Body of pancreas (tissue), 4 donors: ENCODE measurements around the gene ELP1. TPM values are rescaled to one million over a fixed set of nuclear protein-coding genes. Genes with fewer than 3 reads are reported as not detected.
"Not testable (repeated sequence)": the region's sequence is repeated elsewhere in the genome, so short reads cannot be mapped to it uniquely, and the experiment has no call there.

Experiments
- ATAC-seq: fragments of 150-250 bp; one replicate; pipeline ENCODE4 v1.9.1; 2016
- DNase-seq, 4 donors: peaks; one replicate each; pipeline ENCODE4 v3.0.0-alpha.2; 2019
- H3K27ac ChIP-seq, 4 donors: fragments of 200-600 bp; sonication (generic); 1 replicate in 3 of 4; 2 replicates in 1 of 4; pipeline versions ENCODE4 v1.5.1 to v1.6.1; 2016 to 2019; ENCODE audit warnings: mild to moderate bottlenecking in 1 of 4, mixed read lengths in 1 of 4, moderate library complexity in 1 of 4
- H3K27me3 ChIP-seq, 2 donors: fragments of 200-600 bp; sonication (generic); one replicate each; pipeline ENCODE4 v1.6.0; 2016; ENCODE audit warnings: mild to moderate bottlenecking in 1 of 2
- H3K36me3 ChIP-seq, 2 donors: fragments of 200-600 bp; sonication (generic); replicated peaks in 1 of 2; 2 replicates each; pipeline ENCODE4 v1.5.1; 2016; ENCODE audit warnings: low read depth in 2 of 2; ENCODE audit not compliant: insufficient read depth in 1 of 2
- H3K4me1 ChIP-seq: fragments of 200-600 bp; sonication (generic); one replicate; pipeline ENCODE4 v1.6.0; 2016
- H3K4me3 ChIP-seq, 2 donors: fragments of 200-600 bp; sonication (generic); 1 replicate in 1 of 2; 2 replicates in 1 of 2; pipeline ENCODE4 v1.5.1; 2016 to 2019
- H3K9me3 ChIP-seq, 3 donors: fragments of 200-600 bp; sonication (generic); 1 replicate in 2 of 3; 2 replicates in 1 of 3; pipeline ENCODE4 v1.5.1; 2016
- POLR2A ChIP-seq, 3 donors: fragments of 450-650 bp; IDR thresholded peaks; one replicate each; pipeline ENCODE4 v1.6.1; 2016; ENCODE audit warnings: antibody characterized with exemption in 3 of 3, mild to moderate bottlenecking in 2 of 3
- WGBS, 2 donors: methylation state at CpG; one replicate each; pipeline ENCODE4 v1.1.5; 2017; 5-methylcytosine and 5-hydroxymethylcytosine counted together
- intact Hi-C: fragments of 100-400 bp; cut with DNase I; formaldehyde crosslinking; loops from one replicate; pipeline ENCODE4 v1.15.1; 2023
- total RNA-seq, 2 donors: library from RNA; depleted of rRNA; stranded (reverse); fragments of >200 nt; gene quantifications; one replicate each; pipeline ENCODE4 v1.1.0, GENCODE V29; 2016
- TF ChIP-seq, protein P1 (sequence below), 7 experiments: fragments of 450-650 bp in 4 of 7; fragments of 200-600 bp in 3 of 7; sonication (generic) in 3 of 7; IDR thresholded peaks; one replicate each; pipeline ENCODE4 v1.5.1; 2016 to 2019; ENCODE audit warnings: antibody characterized with exemption in 7 of 7

ELP1 gene
- total RNA-seq, 2 donors from 2014 or later, result 14.5 to 18.2 TPM

DNA sequence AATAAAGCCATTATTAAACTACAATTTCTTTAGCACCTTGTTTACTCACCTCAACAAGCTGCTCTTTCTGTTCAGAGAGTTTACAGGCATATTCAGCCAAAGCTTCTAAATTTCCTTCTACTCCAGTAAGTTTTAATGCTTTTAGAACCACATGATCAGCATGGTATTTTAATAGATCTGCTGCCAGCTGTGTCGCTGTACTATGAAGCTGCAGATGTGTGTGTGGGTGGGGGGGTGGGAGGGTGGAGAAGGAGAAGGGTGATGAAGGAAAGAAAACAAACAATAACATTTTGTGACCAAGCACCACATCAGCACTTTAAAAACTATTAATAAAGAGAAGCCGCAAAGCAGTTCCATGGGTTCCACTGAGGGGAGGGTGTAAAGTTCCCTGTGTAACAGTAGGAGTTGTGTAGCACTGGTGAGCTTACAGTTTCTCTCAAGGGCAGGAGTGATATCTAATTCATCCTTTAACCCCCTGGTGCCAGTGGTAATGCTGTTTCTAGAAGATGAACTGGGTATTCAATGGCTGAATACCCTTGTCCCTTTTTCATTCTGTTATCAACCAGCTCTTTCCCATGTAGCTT, 38.8 kb upstream of the ELP1 start:
- no peak for TF ChIP-seq POLR2A (IDR thresholded peaks at IDR 0.05)
- TF ChIP-seq, protein P1, sequence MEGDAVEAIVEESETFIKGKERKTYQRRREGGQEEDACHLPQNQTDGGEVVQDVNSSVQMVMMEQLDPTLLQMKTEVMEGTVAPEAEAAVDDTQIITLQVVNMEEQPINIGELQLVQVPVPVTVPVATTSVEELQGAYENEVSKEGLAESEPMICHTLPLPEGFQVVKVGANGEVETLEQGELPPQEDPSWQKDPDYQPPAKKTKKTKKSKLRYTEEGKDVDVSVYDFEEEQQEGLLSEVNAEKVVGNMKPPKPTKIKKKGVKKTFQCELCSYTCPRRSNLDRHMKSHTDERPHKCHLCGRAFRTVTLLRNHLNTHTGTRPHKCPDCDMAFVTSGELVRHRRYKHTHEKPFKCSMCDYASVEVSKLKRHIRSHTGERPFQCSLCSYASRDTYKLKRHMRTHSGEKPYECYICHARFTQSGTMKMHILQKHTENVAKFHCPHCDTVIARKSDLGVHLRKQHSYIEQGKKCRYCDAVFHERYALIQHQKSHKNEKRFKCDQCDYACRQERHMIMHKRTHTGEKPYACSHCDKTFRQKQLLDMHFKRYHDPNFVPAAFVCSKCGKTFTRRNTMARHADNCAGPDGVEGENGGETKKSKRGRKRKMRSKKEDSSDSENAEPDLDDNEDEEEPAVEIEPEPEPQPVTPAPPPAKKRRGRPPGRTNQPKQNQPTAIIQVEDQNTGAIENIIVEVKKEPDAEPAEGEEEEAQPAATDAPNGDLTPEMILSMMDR (IDR thresholded peaks at IDR 0.05), result no peak
- Histone ChIP-seq H3K4me3 (no peak overlapping the region), H3K36me3 (no peaks in the 10 kb centered on the region), H3K9me3 (no peaks in the 10 kb centered on the region), H3K27ac (no peak overlapping the region), H3K27me3 (no peaks in the 10 kb centered on the region), H3K4me1 (peaks cover 17% of the 10 kb centered on the region)
- DNase-seq, result no peak
- intact Hi-C loops, result no loop called here
- WGBS, 2 donors, result 58 to 63% methylated on average over 2 of the region's 2 CpGs
- no peak for ATAC-seq

GRCh38 chr9:108972186-108972585, 38.3 kb upstream of the ELP1 start:
- 54 to 63% methylated on average over 3 of the region's 3 CpGs for WGBS, 2 donors
- intact Hi-C loops, result no loop called here
- Histone ChIP-seq H3K4me3 (no peak overlapping the region), H3K9me3 (no peaks in the 10 kb centered on the region), H3K36me3 (no peaks in the 10 kb centered on the region), H3K27me3 (no peaks in the 10 kb centered on the region), H3K4me1 (peaks cover 17% of the 10 kb centered on the region), H3K27ac (no peak overlapping the region)
- ATAC-seq (no peak), DNase-seq (no peak)
- TF ChIP-seq, protein P1 (IDR thresholded peaks at IDR 0.05), result no peak
- no peak for TF ChIP-seq POLR2A (IDR thresholded peaks at IDR 0.05)

DNA sequence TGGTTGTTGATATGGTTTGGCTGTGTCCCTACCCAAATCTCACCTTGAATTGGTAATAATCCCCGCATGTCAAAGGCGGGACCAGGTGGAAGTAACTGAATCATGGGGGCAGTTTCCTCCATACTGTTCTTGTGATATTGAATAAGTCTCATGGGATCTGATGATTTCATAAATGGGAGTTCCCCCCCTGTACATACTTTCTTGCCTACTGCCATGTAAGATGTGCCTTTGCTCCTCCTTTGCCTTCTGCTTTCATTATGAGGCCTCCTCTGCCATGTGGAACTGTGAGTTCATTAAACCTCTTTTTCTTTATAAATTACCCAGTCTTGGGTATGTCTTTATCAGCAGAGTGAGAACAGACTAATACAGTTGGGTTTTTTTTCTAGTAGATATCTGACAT, 37.5 kb upstream of the ELP1 start:
- H3K36me3 ChIP-seq, ATAC-seq, H3K9me3 ChIP-seq, H3K4me3 ChIP-seq, H3K27me3 ChIP-seq, H3K27ac ChIP-seq, DNase-seq, intact Hi-C loops: not testable (repeated sequence)
- H3K4me1 ChIP-seq, result peaks cover 17% of the 10 kb centered on the region
- 95 to 100% methylated on average over 2 of the region's 2 CpGs for WGBS, 2 donors

DNA sequence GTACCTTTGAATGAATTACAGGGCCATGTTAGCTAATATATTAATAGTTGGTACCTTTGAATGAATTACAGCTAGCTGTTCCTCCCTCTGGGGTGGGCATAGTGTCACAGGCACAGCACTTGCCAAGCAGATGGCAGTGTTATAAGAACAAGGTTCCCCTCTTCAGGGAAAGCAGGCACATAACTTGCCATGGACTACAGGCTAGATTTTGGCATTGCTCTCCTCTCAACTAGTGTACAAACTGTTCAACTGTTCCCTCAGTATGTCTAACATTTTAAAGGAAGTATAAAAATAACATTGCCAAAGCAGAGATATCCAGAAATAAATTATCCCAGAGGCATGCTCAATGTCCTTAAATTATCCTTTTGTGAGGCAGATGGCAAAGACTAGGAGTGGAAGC, 34.0 kb upstream of the ELP1 start:
- H3K9me3 ChIP-seq, result no peaks in the 10 kb centered on the region
- ATAC-seq (no peak), DNase-seq (no peak)
- TF ChIP-seq, protein P1 (IDR thresholded peaks at IDR 0.05), result no peak
- no peak for TF ChIP-seq POLR2A (IDR thresholded peaks at IDR 0.05)
- no peaks in the 10 kb centered on the region for H3K27me3 ChIP-seq
- peaks cover 1% of the 10 kb centered on the region for H3K4me1 ChIP-seq
- intact Hi-C loops, result no loop called here
- H3K36me3 ChIP-seq, result no peaks in the 10 kb centered on the region
- H3K4me3 ChIP-seq, result no peak overlapping the region
- no peak overlapping the region for H3K27ac ChIP-seq

DNA sequence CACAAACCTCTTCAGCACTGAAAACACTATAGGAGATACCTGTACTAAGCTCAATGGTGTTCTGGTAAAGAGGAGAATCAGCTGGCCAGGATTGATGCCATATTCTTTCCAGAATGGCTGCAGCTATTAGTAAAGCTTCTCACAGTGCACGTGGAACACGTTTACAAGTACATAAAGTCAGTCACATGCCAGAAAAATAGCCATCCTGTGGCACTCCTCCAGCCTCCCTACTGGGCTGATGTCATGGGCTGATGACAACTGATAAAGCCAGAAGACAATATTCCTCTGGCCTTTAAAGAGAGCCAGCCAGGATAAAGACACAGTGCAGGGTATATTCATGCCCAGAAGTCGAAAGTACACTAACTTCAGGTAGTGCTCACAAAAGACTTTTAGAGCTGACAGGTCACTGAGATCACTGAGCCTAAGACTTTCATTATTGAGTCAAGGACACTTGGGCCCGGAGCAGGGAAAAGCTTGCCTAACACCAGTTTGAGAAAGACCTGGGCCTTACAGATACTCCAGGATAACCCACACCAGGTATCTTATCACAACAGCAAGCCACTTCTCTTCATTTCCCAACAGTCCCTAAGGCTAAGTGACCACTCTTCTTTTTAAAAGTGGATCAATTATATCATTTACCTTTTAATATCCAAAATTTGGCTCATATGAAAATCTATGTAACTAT, 29.7 kb upstream of the ELP1 start:
- no peaks in the 10 kb centered on the region for H3K4me1 ChIP-seq
- H3K27me3 ChIP-seq, result no peaks in the 10 kb centered on the region
- 57 to 59% methylated on average over 4 of the region's 4 CpGs for WGBS, 2 donors

GRCh38 chr9:108961151-108961550, 27.2 kb upstream of the ELP1 start:
- Histone ChIP-seq H3K27me3 (no peaks in the 10 kb centered on the region), H3K4me1 (no peaks in the 10 kb centered on the region), H3K36me3 (no peaks in the 10 kb centered on the region), H3K27ac (no peak overlapping the region), H3K9me3 (no peaks in the 10 kb centered on the region), H3K4me3 (no peak overlapping the region)
- no peak for ATAC-seq
- intact Hi-C loops, result no loop called here
- 90 to 96% methylated on average over 2 of the region's 2 CpGs for WGBS, 2 donors
- DNase-seq, result no peak
- TF ChIP-seq, protein P1 (IDR thresholded peaks at IDR 0.05), result no peak
- TF ChIP-seq POLR2A (IDR thresholded peaks at IDR 0.05), result no peak

More for the DNA sequence above, 29.7 kb upstream of the ELP1 start:
- intact Hi-C loops, result no loop called here
- no peak overlapping the region for H3K27ac ChIP-seq
- no peaks in the 10 kb centered on the region for H3K36me3 ChIP-seq
- DNase-seq (no peak), ATAC-seq (no peak)
- no peak overlapping the region for H3K4me3 ChIP-seq
- TF ChIP-seq POLR2A (IDR thresholded peaks at IDR 0.05), result no peak
- no peaks in the 10 kb centered on the region for H3K9me3 ChIP-seq
